Ovary (tissue), 3 donors: ENCODE data around the gene ATP8B2.

Experiments used
- EP300 ChIP-seq: sonication (generic); formaldehyde crosslinking; IDR thresholded peaks from one replicate; pipeline ENCODE4 v1.6.1; 2017; ENCODE audit warnings: antibody characterized with exemption
- POLR2A ChIP-seq: fragments of 450-650 bp; IDR thresholded peaks from one replicate; pipeline ENCODE4 v1.6.1; 2017; ENCODE audit warnings: antibody characterized with exemption, mild to moderate bottlenecking, moderate library complexity
- TF ChIP-seq, protein P1 (sequence below), 3 donors: fragments of 450-650 bp in 2 of 3; fragments of 200-600 bp in 1 of 3; IDR thresholded peaks; one replicate each; pipeline versions ENCODE4 v1.5.1 to v1.8.0; 2016 to 2022; ENCODE audit warnings: antibody characterized with exemption in 3 of 3, mild to moderate bottlenecking in 1 of 3
- donor health status: DM: no; HTN: no; CAD: no.

DNA sequence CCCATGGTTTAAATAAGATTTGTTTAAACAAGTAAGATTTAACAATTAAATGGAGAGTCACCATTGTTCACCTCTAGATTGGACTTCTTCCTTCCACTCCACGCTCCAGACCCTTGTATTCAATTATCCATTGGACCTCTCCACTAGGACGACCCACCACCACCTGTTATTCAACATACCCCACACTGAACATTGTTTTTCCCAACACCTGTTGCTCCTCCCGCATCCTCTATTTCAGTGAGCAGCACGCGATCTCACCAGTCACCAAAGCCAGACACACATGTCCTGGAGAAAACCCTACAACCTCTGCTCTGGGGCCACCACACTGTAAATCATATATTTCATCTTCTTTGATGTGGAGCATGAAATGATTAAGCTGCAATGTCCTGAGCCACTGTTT, 28.6 kb downstream of the ATP8B2 start:
- no peak for TF ChIP-seq POLR2A
- no peak for TF ChIP-seq EP300
- TF ChIP-seq, protein P1, sequence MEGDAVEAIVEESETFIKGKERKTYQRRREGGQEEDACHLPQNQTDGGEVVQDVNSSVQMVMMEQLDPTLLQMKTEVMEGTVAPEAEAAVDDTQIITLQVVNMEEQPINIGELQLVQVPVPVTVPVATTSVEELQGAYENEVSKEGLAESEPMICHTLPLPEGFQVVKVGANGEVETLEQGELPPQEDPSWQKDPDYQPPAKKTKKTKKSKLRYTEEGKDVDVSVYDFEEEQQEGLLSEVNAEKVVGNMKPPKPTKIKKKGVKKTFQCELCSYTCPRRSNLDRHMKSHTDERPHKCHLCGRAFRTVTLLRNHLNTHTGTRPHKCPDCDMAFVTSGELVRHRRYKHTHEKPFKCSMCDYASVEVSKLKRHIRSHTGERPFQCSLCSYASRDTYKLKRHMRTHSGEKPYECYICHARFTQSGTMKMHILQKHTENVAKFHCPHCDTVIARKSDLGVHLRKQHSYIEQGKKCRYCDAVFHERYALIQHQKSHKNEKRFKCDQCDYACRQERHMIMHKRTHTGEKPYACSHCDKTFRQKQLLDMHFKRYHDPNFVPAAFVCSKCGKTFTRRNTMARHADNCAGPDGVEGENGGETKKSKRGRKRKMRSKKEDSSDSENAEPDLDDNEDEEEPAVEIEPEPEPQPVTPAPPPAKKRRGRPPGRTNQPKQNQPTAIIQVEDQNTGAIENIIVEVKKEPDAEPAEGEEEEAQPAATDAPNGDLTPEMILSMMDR (IDR thresholded peaks at IDR 0.05), result no peak
